Endothelial cell of umbilical vein (primary cell): Measurements from ENCODE around the gene GPR107.

Experiments
- CTCF ChIP-seq, 2 donors: IDR thresholded peaks; 1 replicate in 1 of 2; 2 replicates in 1 of 2; pipeline ENCODE4 v1.5.1; 2011; ENCODE audit warnings: low read length in 2 of 2, mild to moderate bottlenecking in 2 of 2, moderate library complexity in 2 of 2, control low read depth in 1 of 2, inconsistent platforms in 1 of 2, low read depth in 1 of 2; ENCODE audit not compliant: insufficient read depth in 1 of 2; ENCODE audit errors: extremely low read depth in 1 of 2
- EZH2 ChIP-seq: IDR thresholded peaks from 2 replicates; pipeline ENCODE4 v1.6.1; 2012; ENCODE audit warnings: borderline replicate concordance, low read depth, mild to moderate bottlenecking, moderate library complexity, low read length, inconsistent platforms; ENCODE audit not compliant: severe bottlenecking
- MAX ChIP-seq: IDR thresholded peaks from 2 replicates; pipeline ENCODE4 v1.6.1; 2011; ENCODE audit not compliant: insufficient read depth, insufficient read length
- MYC ChIP-seq: IDR thresholded peaks from one replicate; pipeline ENCODE4 v1.6.1; 2011; ENCODE audit warnings: mild to moderate bottlenecking, low read depth, low read length
- POLR2A ChIP-seq: IDR thresholded peaks from 2 replicates; pipeline ENCODE4 v1.6.1; 2012; ENCODE audit warnings: low read depth, mild to moderate bottlenecking, control low read depth, low read length
- POLR2AphosphoS5 ChIP-seq: IDR thresholded peaks from 2 replicates; pipeline ENCODE4 v1.6.1; 2012; ENCODE audit warnings: low read depth, mild to moderate bottlenecking, control low read depth, low read length, moderate library complexity; ENCODE audit not compliant: insufficient read depth

- no peak for TF ChIP-seq CTCF (IDR thresholded peaks at IDR 0.05; ENCODE audit: extremely low read depth in 1 of 2, insufficient read depth in 1 of 2, low read depth in 1 of 2, low read length in 2 of 2)
- no peak for TF ChIP-seq MAX
- no peak for TF ChIP-seq EZH2
- TF ChIP-seq POLR2A = no peak
- no peak for TF ChIP-seq MYC
- TF ChIP-seq POLR2AphosphoS5 = no peak
Measured at GRCh38 chr9:130051855-130052254, 1.9 kb upstream of the GPR107 start.
